ENCODE results near the gene TMEM178B.
"Not testable (repeated sequence)": the region's sequence is repeated elsewhere in the genome, so short reads cannot be mapped to it uniquely, and the experiment has no call there.

Gene TMEM178B

GRCh38 chr7:141113131-141113530 lies 39.3 kb downstream of the TMEM178B start:
- Histone ChIP-seq H3K79me2 (ENCODE audit: insufficient read depth, low read depth) (no peaks in the 10 kb centered on the region), H3K4me3 (IDR thresholded peaks at IDR 0.05; ENCODE audit: insufficient read depth, low read depth, low read length) (no peak overlapping the region), H3K4me1 (ENCODE audit: low read depth, poor library complexity, severe bottlenecking) (no peaks in the 10 kb centered on the region), H3K36me3 (ENCODE audit: insufficient read depth) (no peaks in the 10 kb centered on the region), H4K20me1 (ENCODE audit: insufficient read depth) (no peaks in the 10 kb centered on the region), H3K9ac (no peak overlapping the region), H2AFZ (ENCODE audit: low read depth) (no peak overlapping the region), H3K4me2 (no peak overlapping the region), H3K27ac (no peak overlapping the region), H3K27me3 (ENCODE audit: insufficient read depth, low read depth) (no peaks in the 10 kb centered on the region)
- TF ChIP-seq CTCF (conservative IDR thresholded peaks at IDR 0.05; ENCODE audit: low read depth, low read length), result no peak

GRCh38 chr7:141114029-141114664 lies 40.3 kb downstream of the TMEM178B start:
- Histone ChIP-seq H3K4me3 (IDR thresholded peaks at IDR 0.05; ENCODE audit: insufficient read depth, low read depth, low read length) (no peak overlapping the region), H3K4me1 (ENCODE audit: low read depth, poor library complexity, severe bottlenecking) (no peaks in the 10 kb centered on the region), H3K4me2 (no peak overlapping the region), H3K27ac (no peak overlapping the region), H2AFZ (ENCODE audit: low read depth) (no peak overlapping the region), H3K36me3 (ENCODE audit: insufficient read depth) (no peaks in the 10 kb centered on the region), H3K79me2 (ENCODE audit: insufficient read depth, low read depth) (no peaks in the 10 kb centered on the region), H4K20me1 (ENCODE audit: insufficient read depth) (no peaks in the 10 kb centered on the region), H3K27me3 (ENCODE audit: insufficient read depth, low read depth) (no peaks in the 10 kb centered on the region), H3K9ac (no peak overlapping the region)
- TF ChIP-seq CTCF (conservative IDR thresholded peaks at IDR 0.05; ENCODE audit: low read depth, low read length), result no peak

- no peaks in the 10 kb centered on the region for H3K4me1 ChIP-seq (ENCODE audit: low read depth, poor library complexity, severe bottlenecking)
- no peaks in the 10 kb centered on the region for H3K36me3 ChIP-seq (ENCODE audit: insufficient read depth)
- H3K79me2 ChIP-seq (ENCODE audit: insufficient read depth, low read depth), result no peaks in the 10 kb centered on the region
- no peak for TF ChIP-seq CTCF (conservative IDR thresholded peaks at IDR 0.05; ENCODE audit: low read depth, low read length)
- H3K9ac ChIP-seq, result no peak overlapping the region
- H4K20me1 ChIP-seq (ENCODE audit: insufficient read depth), result no peaks in the 10 kb centered on the region
- no peak overlapping the region for H3K27ac ChIP-seq
- H3K27me3 ChIP-seq (ENCODE audit: insufficient read depth, low read depth), result no peaks in the 10 kb centered on the region
- H3K4me2 ChIP-seq, result no peak overlapping the region
- no peak overlapping the region for H3K4me3 ChIP-seq (IDR thresholded peaks at IDR 0.05; ENCODE audit: insufficient read depth, low read depth, low read length)
- H2AFZ ChIP-seq (ENCODE audit: low read depth), result no peak overlapping the region
Measured at GRCh38 chr7:141115965-141116364, 42.1 kb downstream of the TMEM178B start.

- H2AFZ ChIP-seq (ENCODE audit: low read depth); H3K27me3 ChIP-seq (ENCODE audit: insufficient read depth, low read depth); H3K36me3 ChIP-seq (ENCODE audit: insufficient read depth); H3K4me3 ChIP-seq (IDR thresholded peaks at IDR 0.05; ENCODE audit: insufficient read depth, low read depth, low read length); H3K4me2 ChIP-seq; H3K4me1 ChIP-seq (ENCODE audit: low read depth, poor library complexity, severe bottlenecking); H3K79me2 ChIP-seq (ENCODE audit: insufficient read depth, low read depth); H3K9ac ChIP-seq; H3K27ac ChIP-seq; H4K20me1 ChIP-seq (ENCODE audit: insufficient read depth): not testable (repeated sequence)
Measured at GRCh38 chr7:141116661-141117060, 42.8 kb downstream of the TMEM178B start.

- Histone ChIP-seq H3K27ac (no peak overlapping the region), H3K79me2 (ENCODE audit: insufficient read depth, low read depth) (no peaks in the 10 kb centered on the region), H3K4me2 (no peak overlapping the region), H3K9ac (no peak overlapping the region), H3K36me3 (ENCODE audit: insufficient read depth) (no peaks in the 10 kb centered on the region), H2AFZ (ENCODE audit: low read depth) (no peak overlapping the region), H3K4me1 (ENCODE audit: low read depth, poor library complexity, severe bottlenecking) (no peaks in the 10 kb centered on the region), H4K20me1 (ENCODE audit: insufficient read depth) (no peaks in the 10 kb centered on the region), H3K27me3 (ENCODE audit: insufficient read depth, low read depth) (no peaks in the 10 kb centered on the region), H3K4me3 (IDR thresholded peaks at IDR 0.05; ENCODE audit: insufficient read depth, low read depth, low read length) (no peak overlapping the region)
- TF ChIP-seq CTCF (conservative IDR thresholded peaks at IDR 0.05; ENCODE audit: low read depth, low read length), result no peak
Measured at GRCh38 chr7:141118767-141119166, 44.9 kb downstream of the TMEM178B start.
